ENCODE data around the gene GTF2H2C.
"Not testable (repeated sequence)": the region's sequence is repeated elsewhere in the genome, so short reads cannot be mapped to it uniquely, and the experiment has no call there.

DNA sequence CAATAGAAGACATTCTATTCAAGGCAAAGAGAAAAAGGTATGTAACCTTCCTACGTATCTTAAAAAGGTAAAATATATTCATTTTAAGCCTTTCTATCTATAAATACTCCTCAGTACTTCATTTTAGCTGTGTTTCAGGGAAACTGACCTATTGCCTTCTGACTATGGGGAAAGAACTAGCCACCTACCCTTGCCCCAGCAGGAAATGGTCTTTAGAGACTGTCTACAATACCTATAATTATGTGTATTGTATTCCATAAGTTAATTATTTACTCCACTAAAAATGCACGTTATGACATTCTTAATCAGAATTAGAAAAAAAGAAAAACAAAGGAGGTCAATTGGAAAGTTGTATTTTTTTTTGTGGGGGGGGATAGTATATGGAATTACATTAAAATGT, 6.2 kb downstream of the GTF2H2C start:
- not testable (repeated sequence) for TF ChIP-seq POLR2A, CTCF (IDR thresholded peaks at IDR 0.05)
